Measurements from ENCODE around the gene YTHDC2.
"Not testable (repeated sequence)": the region's sequence is repeated elsewhere in the genome, so short reads cannot be mapped to it uniquely, and the experiment has no call there.

YTHDC2 gene

GRCh38 chr5:113520899-113521298 is 7.4 kb downstream of the YTHDC2 start:
- no peak for DNase-seq

- DNase-seq: no peak
These were observed 9.7 kb downstream of the YTHDC2 start for GRCh38 chr5:113523168-113523567.

GRCh38 chr5:113524927-113525326 is 11.4 kb downstream of the YTHDC2 start:
- DNase-seq: no peak

- no peak for DNase-seq
These were observed 12.9 kb downstream of the YTHDC2 start for GRCh38 chr5:113526421-113526820.

- no peak for DNase-seq
These were observed 14.3 kb downstream of the YTHDC2 start for GRCh38 chr5:113527746-113528145.

GRCh38 chr5:113531481-113532159 is 18.1 kb downstream of the YTHDC2 start:
- DNase-seq: no peak

GRCh38 chr5:113538313-113538712 is 24.8 kb downstream of the YTHDC2 start:
- DNase-seq: no peak

GRCh38 chr5:113546703-113547183 is 33.2 kb downstream of the YTHDC2 start:
- no peak for DNase-seq

GRCh38 chr5:113548396-113548795 is 34.9 kb downstream of the YTHDC2 start:
- no peak for DNase-seq

GRCh38 chr5:113552137-113552536 is 38.6 kb downstream of the YTHDC2 start:
- no peak for DNase-seq

GRCh38 chr5:113552620-113553019 is 39.1 kb downstream of the YTHDC2 start:
- DNase-seq: no peak

GRCh38 chr5:113562828-113563400 is 49.4 kb downstream of the YTHDC2 start:
- no peak for DNase-seq

- no peak for DNase-seq
These were observed 55.9 kb downstream of the YTHDC2 start for GRCh38 chr5:113569396-113569795.

GRCh38 chr5:113572716-113573115 is 59.2 kb downstream of the YTHDC2 start:
- no peak for DNase-seq

GRCh38 chr5:113574417-113574816 is 60.9 kb downstream of the YTHDC2 start:
- DNase-seq: no peak

GRCh38 chr5:113575074-113575473 is 61.6 kb downstream of the YTHDC2 start:
- DNase-seq: no peak

GRCh38 chr5:113578091-113578490 is 64.6 kb downstream of the YTHDC2 start:
- DNase-seq: no peak

GRCh38 chr5:113581388-113581787 is 67.9 kb downstream of the YTHDC2 start:
- no peak for DNase-seq

- DNase-seq: no peak
These were observed 84.7 kb downstream of the YTHDC2 start for GRCh38 chr5:113598150-113598549.

GRCh38 chr5:113598926-113599325 is 85.4 kb downstream of the YTHDC2 start:
- DNase-seq: no peak

- no peak for DNase-seq
These were observed 86.9 kb downstream of the YTHDC2 start for GRCh38 chr5:113600255-113600905.

- DNase-seq: no peak
These were observed 87.9 kb downstream of the YTHDC2 start for GRCh38 chr5:113601423-113601822.

GRCh38 chr5:113603246-113603645 is 89.8 kb downstream of the YTHDC2 start:
- DNase-seq: not testable (repeated sequence)
